ENCODE results near the gene DTWD2. TPM values are rescaled to one million over a fixed set of nuclear protein-coding genes. Genes with fewer than 3 reads are reported as not detected.

DTWD2 gene
- polyA plus RNA-seq, 1 donor from 2014 or later, result 3.3 TPM

GRCh38 chr5:118905196-118905595, 83.2 kb downstream of the DTWD2 start:
- H3K9me3 ChIP-seq (ENCODE audit: low read length), result no peaks in the 10 kb centered on the region
- no peak overlapping the region for H3K9ac ChIP-seq (ENCODE audit: low read length)
- TF ChIP-seq SMC3 (conservative IDR thresholded peaks at IDR 0.05; ENCODE audit: poor library complexity) (no peak), MXI1 (conservative IDR thresholded peaks at IDR 0.05; ENCODE audit: poor library complexity, severe bottlenecking) (no peak), EZH2 (IDR thresholded peaks at IDR 0.05; ENCODE audit: borderline replicate concordance, insufficient read depth, low read length, poor library complexity, severe bottlenecking) (no peak), RAD21 (conservative IDR thresholded peaks at IDR 0.05) (no peak), CTCF (IDR thresholded peaks at IDR 0.05; ENCODE audit: poor library complexity, severe bottlenecking) (no peak), EP300 (conservative IDR thresholded peaks at IDR 0.05; ENCODE audit: poor library complexity, severe bottlenecking) (no peak), TAF1 (IDR thresholded peaks at IDR 0.05; ENCODE audit: low read depth) (no peak), POLR2AphosphoS5 (IDR thresholded peaks at IDR 0.05) (no peak), REST (IDR thresholded peaks at IDR 0.05; ENCODE audit: borderline replicate concordance) (no peak)
- H3K36me3 ChIP-seq (ENCODE audit: insufficient read depth, low read length), result no peaks in the 10 kb centered on the region
- H2AFZ ChIP-seq (ENCODE audit: low read depth, low read length), result no peak overlapping the region
- H3K27me3 ChIP-seq (ENCODE audit: insufficient read depth, low read depth, low read length), result no peaks in the 10 kb centered on the region
- no peaks in the 10 kb centered on the region for H3K9me2 ChIP-seq (ENCODE audit: insufficient read depth, low read length)
- no peaks in the 10 kb centered on the region for H3F3A ChIP-seq (ENCODE audit: insufficient read depth, low read length, poor library complexity, severe bottlenecking)
- no peak overlapping the region for H3K27ac ChIP-seq (ENCODE audit: low read length)
- no peak overlapping the region for H3K4me2 ChIP-seq (ENCODE audit: low read length)
- H3K4me3 ChIP-seq (ENCODE audit: low read length), result no peak overlapping the region
- H4K20me1 ChIP-seq (ENCODE audit: insufficient read depth), result no peaks in the 10 kb centered on the region
- no peaks in the 10 kb centered on the region for H3K79me2 ChIP-seq (replicated peaks; ENCODE audit: insufficient read depth, low read length)

- H3K9me2 ChIP-seq (ENCODE audit: insufficient read depth, low read length), result no peaks in the 10 kb centered on the region
- TF ChIP-seq TAF1 (IDR thresholded peaks at IDR 0.05; ENCODE audit: low read depth), result no peak
- no peak for TF ChIP-seq SMC3 (conservative IDR thresholded peaks at IDR 0.05; ENCODE audit: poor library complexity)
- TF ChIP-seq RAD21 (conservative IDR thresholded peaks at IDR 0.05), result no peak
- no peak for TF ChIP-seq REST (IDR thresholded peaks at IDR 0.05; ENCODE audit: borderline replicate concordance)
- no peak for TF ChIP-seq EP300 (conservative IDR thresholded peaks at IDR 0.05; ENCODE audit: poor library complexity, severe bottlenecking)
- no peak for TF ChIP-seq POLR2AphosphoS5 (IDR thresholded peaks at IDR 0.05)
- TF ChIP-seq CTCF (IDR thresholded peaks at IDR 0.05; ENCODE audit: poor library complexity, severe bottlenecking), result no peak
- TF ChIP-seq MXI1 (conservative IDR thresholded peaks at IDR 0.05; ENCODE audit: poor library complexity, severe bottlenecking), result no peak
- TF ChIP-seq EZH2 (IDR thresholded peaks at IDR 0.05; ENCODE audit: borderline replicate concordance, insufficient read depth, low read length, poor library complexity, severe bottlenecking), result no peak
- no peaks in the 10 kb centered on the region for H4K20me1 ChIP-seq (ENCODE audit: insufficient read depth)
- H3K79me2 ChIP-seq (replicated peaks; ENCODE audit: insufficient read depth, low read length), result no peaks in the 10 kb centered on the region
- H3K9me3 ChIP-seq (ENCODE audit: low read length), result no peaks in the 10 kb centered on the region
- H3K4me2 ChIP-seq (ENCODE audit: low read length), result no peak overlapping the region
- H3F3A ChIP-seq (ENCODE audit: insufficient read depth, low read length, poor library complexity, severe bottlenecking), result no peaks in the 10 kb centered on the region
- H3K27me3 ChIP-seq (ENCODE audit: insufficient read depth, low read depth, low read length), result no peaks in the 10 kb centered on the region
- no peak overlapping the region for H2AFZ ChIP-seq (ENCODE audit: low read depth, low read length)
- H3K27ac ChIP-seq (ENCODE audit: low read length), result no peak overlapping the region
- H3K36me3 ChIP-seq (ENCODE audit: insufficient read depth, low read length), result no peaks in the 10 kb centered on the region
- no peak overlapping the region for H3K9ac ChIP-seq (ENCODE audit: low read length)
- no peak overlapping the region for H3K4me3 ChIP-seq (ENCODE audit: low read length)
Observed at GRCh38 chr5:118902656-118903438, 85.5 kb downstream of the DTWD2 start.

All from neural cell (in vitro differentiated cells).